Endothelial cell of umbilical vein (primary cell): ENCODE results near the gene DYNC2LI1.

Experiments
- POLR2AphosphoS5 ChIP-seq: IDR thresholded peaks from 2 replicates; pipeline ENCODE4 v1.6.1; 2012; ENCODE audit warnings: low read depth, mild to moderate bottlenecking, control low read depth, low read length, moderate library complexity; ENCODE audit not compliant: insufficient read depth
- TF ChIP-seq, protein P1 (sequence below), 2 donors: IDR thresholded peaks; 1 replicate in 1 of 2; 2 replicates in 1 of 2; pipeline ENCODE4 v1.5.1; 2011; ENCODE audit warnings: low read length in 2 of 2, mild to moderate bottlenecking in 2 of 2, moderate library complexity in 2 of 2, control low read depth in 1 of 2, inconsistent platforms in 1 of 2, low read depth in 1 of 2; ENCODE audit not compliant: insufficient read depth in 1 of 2; ENCODE audit errors: extremely low read depth in 1 of 2

DNA sequence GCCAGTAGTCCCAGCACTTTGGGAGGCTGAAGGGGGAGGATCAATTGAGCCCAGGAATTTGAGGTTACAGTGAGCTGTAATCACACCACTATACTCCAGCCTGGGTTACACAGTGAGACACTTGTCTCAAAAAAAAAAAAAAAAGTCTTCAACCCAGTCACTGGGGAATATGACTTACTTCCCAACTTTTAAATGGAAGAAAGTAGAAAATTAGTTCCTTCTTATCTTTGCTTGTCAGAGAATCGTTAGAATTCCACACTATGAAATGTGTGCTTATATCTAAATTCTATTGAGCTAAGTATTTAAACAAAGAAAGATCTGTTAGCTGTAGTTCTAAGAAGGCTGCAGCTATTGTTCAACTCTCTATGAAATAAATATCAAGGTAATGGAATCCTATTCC, 22.4 kb downstream of the DYNC2LI1 start:
- TF ChIP-seq, protein P1, sequence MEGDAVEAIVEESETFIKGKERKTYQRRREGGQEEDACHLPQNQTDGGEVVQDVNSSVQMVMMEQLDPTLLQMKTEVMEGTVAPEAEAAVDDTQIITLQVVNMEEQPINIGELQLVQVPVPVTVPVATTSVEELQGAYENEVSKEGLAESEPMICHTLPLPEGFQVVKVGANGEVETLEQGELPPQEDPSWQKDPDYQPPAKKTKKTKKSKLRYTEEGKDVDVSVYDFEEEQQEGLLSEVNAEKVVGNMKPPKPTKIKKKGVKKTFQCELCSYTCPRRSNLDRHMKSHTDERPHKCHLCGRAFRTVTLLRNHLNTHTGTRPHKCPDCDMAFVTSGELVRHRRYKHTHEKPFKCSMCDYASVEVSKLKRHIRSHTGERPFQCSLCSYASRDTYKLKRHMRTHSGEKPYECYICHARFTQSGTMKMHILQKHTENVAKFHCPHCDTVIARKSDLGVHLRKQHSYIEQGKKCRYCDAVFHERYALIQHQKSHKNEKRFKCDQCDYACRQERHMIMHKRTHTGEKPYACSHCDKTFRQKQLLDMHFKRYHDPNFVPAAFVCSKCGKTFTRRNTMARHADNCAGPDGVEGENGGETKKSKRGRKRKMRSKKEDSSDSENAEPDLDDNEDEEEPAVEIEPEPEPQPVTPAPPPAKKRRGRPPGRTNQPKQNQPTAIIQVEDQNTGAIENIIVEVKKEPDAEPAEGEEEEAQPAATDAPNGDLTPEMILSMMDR (IDR thresholded peaks at IDR 0.05; ENCODE audit: extremely low read depth in 1 of 2, insufficient read depth in 1 of 2, low read depth in 1 of 2, low read length in 2 of 2) = no peak
- TF ChIP-seq POLR2AphosphoS5 = no peak
